GM12864 (cell line): Measurements from ENCODE around the gene LRBA.

Experiments used
- DNase-seq: peaks from one replicate; pipeline ENCODE4 v3.0.0-alpha.2; 2011; ENCODE audit warnings: low read depth
- H3K4me3 ChIP-seq: 2 replicates; pipeline ENCODE4 v1.5.1; 2011; ENCODE audit warnings: mild to moderate bottlenecking, low read depth, low read length, control low read depth
- CTCF ChIP-seq: IDR thresholded peaks from 2 replicates; pipeline ENCODE4 v1.5.1; 2011; ENCODE audit warnings: low read depth, mild to moderate bottlenecking, moderate library complexity, low read length, control low read depth, inconsistent platforms; ENCODE audit errors: missing control alignments

The LRBA gene

GRCh38 chr4:150382028-150382427 is 633.1 kb downstream of the LRBA start:
- TF ChIP-seq CTCF: no peak
- no peak for DNase-seq
- H3K4me3 ChIP-seq: no peak overlapping the region

GRCh38 chr4:150381609-150382008 is 633.5 kb downstream of the LRBA start:
- no peak overlapping the region for H3K4me3 ChIP-seq
- DNase-seq: no peak
- TF ChIP-seq CTCF: no peak

GRCh38 chr4:150381036-150381435 is 634.0 kb downstream of the LRBA start:
- TF ChIP-seq CTCF: no peak
- no peak overlapping the region for H3K4me3 ChIP-seq
- no peak for DNase-seq

- DNase-seq: no peak
- no peak overlapping the region for H3K4me3 ChIP-seq
- no peak for TF ChIP-seq CTCF
Observed at GRCh38 chr4:150379454-150379853, 635.6 kb downstream of the LRBA start.

GRCh38 chr4:150375025-150375424 is 640.1 kb downstream of the LRBA start:
- no peak for DNase-seq
- TF ChIP-seq CTCF: no peak
- H3K4me3 ChIP-seq: no peak overlapping the region

- no peak for DNase-seq
- H3K4me3 ChIP-seq: no peak overlapping the region
- no peak for TF ChIP-seq CTCF
Observed at GRCh38 chr4:150371869-150372268, 643.2 kb downstream of the LRBA start.

GRCh38 chr4:150369434-150370380 is 645.4 kb downstream of the LRBA start:
- H3K4me3 ChIP-seq: no peak overlapping the region
- no peak for TF ChIP-seq CTCF
- no peak for DNase-seq
